Left lung (tissue), 10 donors: ENCODE data around the gene TRIM72. TPM values are rescaled to one million over a fixed set of nuclear protein-coding genes. Genes with fewer than 3 reads are reported as not detected.

Source experiments
- ATAC-seq: fragments of 200-7000 bp; cut with Tn5 transposase; one replicate; pipeline ENCODE4 v1.9.1; 2020; ENCODE audit warnings: moderate library complexity
- DNase-seq, 4 donors: peaks; one replicate each; pipeline ENCODE4 v3.0.0-alpha.2; 2013 to 2020
- H3K27ac ChIP-seq, 2 donors: fragments of 200-600 bp; sonication (generic) in 1 of 2; one replicate each; pipeline versions ENCODE4 v1.5.0 to v1.8.0; 2020 to 2021
- H3K27me3 ChIP-seq, 2 donors: fragments of 200-600 bp; sonication (generic) in 1 of 2; one replicate each; pipeline versions ENCODE4 v1.5.0 to v1.8.0; 2020 to 2021
- H3K36me3 ChIP-seq, 2 donors: fragments of 200-600 bp; sonication (generic) in 1 of 2; one replicate each; pipeline versions ENCODE4 v1.5.0 to v1.8.0; 2020 to 2021
- H3K4me1 ChIP-seq, 2 donors: fragments of 200-600 bp; one replicate each; pipeline ENCODE4 v1.8.0; 2021
- H3K4me3 ChIP-seq, 2 donors: fragments of 200-600 bp; sonication (generic) in 1 of 2; one replicate each; pipeline versions ENCODE4 v1.5.0 to v1.8.0; 2020 to 2021; ENCODE audit warnings: mild to moderate bottlenecking in 1 of 2
- H3K9me3 ChIP-seq, 2 donors: fragments of 200-600 bp; sonication (generic) in 1 of 2; one replicate each; pipeline versions ENCODE4 v1.5.0 to v1.8.0; 2020 to 2021
- CTCF ChIP-seq, 2 donors: fragments of 200-600 bp; sonication (generic) in 1 of 2; IDR thresholded peaks; one replicate each; pipeline versions ENCODE4 v1.5.0 to v1.8.0; 2021; ENCODE audit warnings: antibody characterized with exemption in 2 of 2
- intact Hi-C, 2 donors: fragments of 100-400 bp; cut with DNase I; formaldehyde crosslinking; loops; one replicate each; pipeline versions ENCODE4 v1.11.2 to v1.14.2; 2022
- polyA plus RNA-seq, 6 donors: library from polyadenylated mRNA; unstranded; fragments of 120-200 nt; gene quantifications; one replicate each; pipeline ENCODE4 v1.2.1, GENCODE V29; 2013; ENCODE audit not compliant: insufficient read length in 6 of 6
- total RNA-seq, 2 donors: library from RNA; stranded (reverse); fragmentation: NEBNext Ultra II Directional; extraction: Animal tissue kit (Norgen Biotek cat#: 25700); gene quantifications; one replicate each; pipeline ENCODE4 v1.2.1, GENCODE V29; 2021
- donor health status: DM: no; HTN: yes; CAD: no.
- donor health status: DM: no; HTN: no; CAD: no.

The TRIM72 gene
- total and polyA plus RNA-seq, 8 donors = 0.06 to 0.24 (median 0.17) TPM

GRCh38 chr16:31213342-31213741 lies 577 bp upstream of the TRIM72 start:
- H3K4me1 ChIP-seq = peaks cover 19 to 32% of the 10 kb centered on the region in 2 donors
- no peak overlapping the region for H3K27ac ChIP-seq
- no peak for ATAC-seq
- no peak for DNase-seq
- no peaks in the 10 kb centered on the region for H3K9me3 ChIP-seq
- no peak overlapping the region for H3K4me3 ChIP-seq
- no peak for TF ChIP-seq CTCF (IDR thresholded peaks at IDR 0.05)
- intact Hi-C loops = no loop called here
- H3K36me3 ChIP-seq = no peaks in the 10 kb centered on the region
- H3K27me3 ChIP-seq = peaks cover 27 to 56% of the 10 kb centered on the region in 2 donors

DNA sequence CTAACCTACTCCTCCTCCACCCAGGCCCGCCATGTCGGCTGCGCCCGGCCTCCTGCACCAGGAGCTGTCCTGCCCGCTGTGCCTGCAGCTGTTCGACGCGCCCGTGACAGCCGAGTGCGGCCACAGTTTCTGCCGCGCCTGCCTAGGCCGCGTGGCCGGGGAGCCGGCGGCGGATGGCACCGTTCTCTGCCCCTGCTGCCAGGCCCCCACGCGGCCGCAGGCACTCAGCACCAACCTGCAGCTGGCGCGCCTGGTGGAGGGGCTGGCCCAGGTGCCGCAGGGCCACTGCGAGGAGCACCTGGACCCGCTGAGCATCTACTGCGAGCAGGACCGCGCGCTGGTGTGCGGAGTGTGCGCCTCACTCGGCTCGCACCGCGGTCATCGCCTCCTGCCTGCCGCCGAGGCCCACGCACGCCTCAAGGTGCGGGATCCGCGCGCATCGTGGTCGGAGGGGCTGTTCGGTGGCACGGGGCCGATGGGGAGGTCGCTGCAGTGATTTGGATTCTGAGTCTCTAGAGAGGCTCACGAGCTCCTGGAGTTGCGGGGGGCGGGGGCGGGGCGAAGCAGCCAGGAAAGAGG lies 878 bp downstream of the TRIM72 start:
- Histone ChIP-seq H3K9me3 (no peaks in the 10 kb centered on the region), H3K27me3 (peaks cover 27 to 71% of the 10 kb centered on the region in 2 donors), H3K27ac (no peak overlapping the region), H3K4me3 (peak overlapping the region; percentile 40 to 50), H3K36me3 (no peaks in the 10 kb centered on the region), H3K4me1 (peaks cover 19 to 32% of the 10 kb centered on the region in 2 donors)
- intact Hi-C loops = no loop called here
- DNase-seq = peak in 1 of 4 donors; percentile 82
- peak; percentile 21 for ATAC-seq
- TF ChIP-seq CTCF (IDR thresholded peaks at IDR 0.05) = no peak

- Histone ChIP-seq H3K4me3 (peak overlapping the region; percentile 40 to 50), H3K27me3 (peaks cover 27 to 74% of the 10 kb centered on the region in 2 donors), H3K4me1 (peaks cover 19 to 32% of the 10 kb centered on the region in 2 donors), H3K36me3 (no peaks in the 10 kb centered on the region), H3K27ac (no peak overlapping the region), H3K9me3 (no peaks in the 10 kb centered on the region)
- no peak for TF ChIP-seq CTCF (IDR thresholded peaks at IDR 0.05)
- intact Hi-C loops = no loop called here
- peak; percentile 96 for ATAC-seq
- peak in 3 of 4 donors; percentile 51 to 92 (median 60) for DNase-seq
Measured at GRCh38 chr16:31215287-31216162, 1.6 kb downstream of the TRIM72 start.

GRCh38 chr16:31216422-31217135 lies 2.7 kb downstream of the TRIM72 start, which contains the start of gene PYDC1:
Gene PYDC1 (minus strand): TSS chr16:31217135. CDS start chr16:31217028, 107 bp downstream.
- H3K27me3 ChIP-seq = peaks cover 27 to 81% of the 10 kb centered on the region in 2 donors

More at GRCh38 chr16:31216422-31217135, 2.7 kb downstream of the TRIM72 start, which contains the start of gene PYDC1:
- intact Hi-C loops = no loop called here
- ATAC-seq = no peak
- no peaks in the 10 kb centered on the region for H3K9me3 ChIP-seq
- DNase-seq = peak in 1 of 4 donors; percentile 87
- H3K27ac ChIP-seq = no peak within 1 kb of the TSS
- H3K4me3 ChIP-seq = peak within 1 kb of the TSS; percentile 3 to 50
- H3K4me1 ChIP-seq = peaks cover 19 to 32% of the 10 kb centered on the region in 2 donors
- TF ChIP-seq CTCF (IDR thresholded peaks at IDR 0.05) = no peak
- H3K36me3 ChIP-seq = no peaks in the 10 kb centered on the region
